ENCODE results near the gene TSPAN16.
A peak's percentile ranks its signal among the peaks of the same experiment; 100 is the strongest.

TSPAN16 gene

DNA sequence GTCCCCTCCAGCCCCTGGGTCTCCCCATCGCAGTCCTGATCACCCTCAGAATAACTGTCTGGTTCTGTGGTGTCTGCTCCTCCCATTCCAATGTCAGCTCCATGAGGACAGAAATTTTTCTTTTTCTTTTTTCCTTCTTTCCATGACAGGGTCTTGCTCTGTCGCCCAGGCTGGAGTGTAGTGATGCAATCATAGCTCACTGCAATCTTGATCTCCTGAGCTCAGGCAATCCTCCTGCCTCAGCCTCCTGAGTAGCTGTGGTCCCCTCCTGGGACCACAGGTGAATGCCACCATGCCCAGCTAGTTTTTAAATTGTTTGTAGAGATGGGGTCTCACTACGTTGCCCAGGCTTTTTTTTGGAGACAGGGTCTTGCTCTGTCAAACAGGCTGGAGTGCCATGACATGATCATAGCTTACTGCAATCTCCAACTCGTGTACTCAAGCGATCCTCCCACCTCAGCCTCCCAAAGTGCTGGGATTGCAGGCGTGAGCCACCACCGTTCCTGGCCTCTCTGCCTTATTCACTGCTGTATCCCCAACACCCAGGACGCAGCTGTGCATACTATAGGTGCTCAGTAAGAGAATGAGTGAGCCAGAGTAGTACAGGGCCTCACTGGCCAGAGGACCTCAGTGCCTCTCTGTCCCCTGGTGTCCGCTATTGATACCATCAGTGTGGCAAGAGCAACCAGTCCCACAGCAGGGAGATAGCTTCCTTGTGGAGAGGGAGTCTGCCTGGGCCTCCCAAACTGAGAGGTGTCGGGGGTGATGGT, 28.5 kb upstream of the TSPAN16 start:
- in situ Hi-C loops (cut with HindIII; ENCODE audit: low sequenced_read_pairs): no loop called here
- DNase-seq (ENCODE audit: low read depth, low spot score): no peak
- TF ChIP-seq, protein P1, sequence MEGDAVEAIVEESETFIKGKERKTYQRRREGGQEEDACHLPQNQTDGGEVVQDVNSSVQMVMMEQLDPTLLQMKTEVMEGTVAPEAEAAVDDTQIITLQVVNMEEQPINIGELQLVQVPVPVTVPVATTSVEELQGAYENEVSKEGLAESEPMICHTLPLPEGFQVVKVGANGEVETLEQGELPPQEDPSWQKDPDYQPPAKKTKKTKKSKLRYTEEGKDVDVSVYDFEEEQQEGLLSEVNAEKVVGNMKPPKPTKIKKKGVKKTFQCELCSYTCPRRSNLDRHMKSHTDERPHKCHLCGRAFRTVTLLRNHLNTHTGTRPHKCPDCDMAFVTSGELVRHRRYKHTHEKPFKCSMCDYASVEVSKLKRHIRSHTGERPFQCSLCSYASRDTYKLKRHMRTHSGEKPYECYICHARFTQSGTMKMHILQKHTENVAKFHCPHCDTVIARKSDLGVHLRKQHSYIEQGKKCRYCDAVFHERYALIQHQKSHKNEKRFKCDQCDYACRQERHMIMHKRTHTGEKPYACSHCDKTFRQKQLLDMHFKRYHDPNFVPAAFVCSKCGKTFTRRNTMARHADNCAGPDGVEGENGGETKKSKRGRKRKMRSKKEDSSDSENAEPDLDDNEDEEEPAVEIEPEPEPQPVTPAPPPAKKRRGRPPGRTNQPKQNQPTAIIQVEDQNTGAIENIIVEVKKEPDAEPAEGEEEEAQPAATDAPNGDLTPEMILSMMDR (IDR thresholded peaks at IDR 0.05; ENCODE audit: low read depth, low read length): no peak
- H3K4me3 ChIP-seq (ENCODE audit: low read depth, low read length): no peak overlapping the region

DNA sequence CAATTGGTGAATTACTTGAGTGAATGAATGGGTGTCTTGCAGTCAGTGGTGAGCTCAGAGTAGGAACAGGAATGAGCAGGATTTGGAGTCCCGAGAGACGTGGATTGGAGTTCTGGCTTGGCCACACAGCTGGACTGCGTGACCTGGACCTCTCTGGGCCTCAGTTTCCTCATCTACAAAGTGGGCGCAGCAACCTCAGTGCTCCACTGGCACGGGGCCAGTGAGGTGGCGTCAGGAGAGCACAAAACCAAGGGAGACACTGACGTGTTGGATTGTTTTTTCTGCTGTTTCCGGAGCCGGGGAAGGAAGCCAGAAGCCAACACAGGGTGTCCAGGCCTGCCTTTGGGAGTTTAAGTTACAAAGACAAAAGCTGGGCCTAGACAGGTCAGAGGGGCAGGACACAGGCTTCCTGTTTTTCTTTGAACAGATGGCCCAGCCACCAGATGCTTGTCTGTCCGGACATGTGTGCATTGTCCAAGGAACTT, 27.1 kb upstream of the TSPAN16 start:
- DNase-seq (ENCODE audit: low read depth, low spot score): peak; percentile 86
- no peak overlapping the region for H3K4me3 ChIP-seq (ENCODE audit: low read depth, low read length)
- TF ChIP-seq, protein P1 (IDR thresholded peaks at IDR 0.05; ENCODE audit: low read depth, low read length): no peak
- in situ Hi-C loops (cut with HindIII; ENCODE audit: low sequenced_read_pairs): no loop called here

DNA sequence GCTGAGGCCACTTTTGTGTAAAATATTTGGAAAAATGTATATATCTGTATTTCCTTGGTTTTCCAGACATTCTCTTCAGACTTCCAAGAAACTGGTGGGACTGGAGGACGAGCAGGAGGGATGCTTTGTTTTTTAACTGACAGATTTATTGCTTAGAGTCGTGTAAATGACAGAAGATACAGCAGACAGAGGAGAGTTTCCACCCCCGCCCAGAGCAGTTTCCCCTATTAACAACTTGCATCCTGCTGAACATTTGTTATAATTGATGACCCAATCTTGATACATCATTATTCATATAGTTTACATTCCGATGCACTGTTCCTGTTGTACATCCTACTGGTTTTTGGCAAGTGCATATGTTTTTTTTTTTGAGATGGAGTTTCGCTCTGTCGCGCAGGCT, 26.6 kb upstream of the TSPAN16 start:
- H3K4me3 ChIP-seq (ENCODE audit: low read depth, low read length): no peak overlapping the region
- in situ Hi-C loops (cut with HindIII; ENCODE audit: low sequenced_read_pairs): no loop called here
- DNase-seq (ENCODE audit: low read depth, low spot score): peak; percentile 35

DNA sequence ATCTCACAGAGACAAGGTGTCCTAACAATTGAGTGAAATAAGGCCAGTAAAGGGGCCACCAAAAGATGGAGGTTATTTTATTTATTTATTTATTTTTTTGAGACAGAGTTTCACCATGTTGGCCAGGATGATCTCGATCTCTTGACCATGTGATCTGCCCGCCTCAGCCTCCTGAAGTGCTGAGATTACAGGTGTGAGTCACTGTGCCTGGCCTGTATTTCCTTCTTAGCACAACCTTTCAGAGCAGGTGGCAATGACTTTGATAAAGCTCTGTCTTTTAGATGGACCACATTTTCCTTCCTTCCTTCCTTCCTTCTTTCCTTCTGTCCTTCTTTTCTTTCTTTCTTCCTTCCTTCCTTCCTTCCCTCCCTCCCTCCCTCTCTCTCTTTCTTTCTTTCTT, 22.7 kb upstream of the TSPAN16 start:
- DNase-seq (ENCODE audit: low read depth, low spot score): no peak
- in situ Hi-C loops (cut with HindIII; ENCODE audit: low sequenced_read_pairs): no loop called here

More for the DNA sequence above, 26.6 kb upstream of the TSPAN16 start:
- TF ChIP-seq, protein P1 (IDR thresholded peaks at IDR 0.05; ENCODE audit: low read depth, low read length): no peak

DNA sequence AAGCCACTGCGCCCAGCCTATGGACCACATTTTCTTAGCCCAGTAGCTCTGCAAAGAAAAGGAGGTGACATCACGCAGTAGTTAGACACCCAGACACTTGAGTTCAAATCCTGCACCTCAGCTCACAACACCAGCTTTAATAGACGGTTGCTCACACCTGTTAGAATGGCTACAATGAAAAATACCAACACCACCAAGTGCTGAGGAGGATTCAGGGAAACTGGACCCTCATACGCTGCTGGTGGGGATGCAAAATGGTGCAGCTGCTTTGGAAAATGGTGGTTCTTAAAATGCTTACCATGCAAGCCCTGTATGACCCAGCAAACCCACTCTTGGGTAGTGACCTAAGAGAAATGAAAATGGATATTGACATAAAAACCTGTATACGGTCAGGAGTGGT, 22.0 kb upstream of the TSPAN16 start:
- TF ChIP-seq, protein P1 (IDR thresholded peaks at IDR 0.05; ENCODE audit: low read depth, low read length): no peak
- DNase-seq (ENCODE audit: low read depth, low spot score): no peak
- in situ Hi-C loops (cut with HindIII; ENCODE audit: low sequenced_read_pairs): no loop called here
- no peak overlapping the region for H3K4me3 ChIP-seq (ENCODE audit: low read depth, low read length)

More for the DNA sequence above, 22.7 kb upstream of the TSPAN16 start:
- TF ChIP-seq, protein P1 (IDR thresholded peaks at IDR 0.05; ENCODE audit: low read depth, low read length): no peak
- no peak overlapping the region for H3K4me3 ChIP-seq (ENCODE audit: low read depth, low read length)

DNA sequence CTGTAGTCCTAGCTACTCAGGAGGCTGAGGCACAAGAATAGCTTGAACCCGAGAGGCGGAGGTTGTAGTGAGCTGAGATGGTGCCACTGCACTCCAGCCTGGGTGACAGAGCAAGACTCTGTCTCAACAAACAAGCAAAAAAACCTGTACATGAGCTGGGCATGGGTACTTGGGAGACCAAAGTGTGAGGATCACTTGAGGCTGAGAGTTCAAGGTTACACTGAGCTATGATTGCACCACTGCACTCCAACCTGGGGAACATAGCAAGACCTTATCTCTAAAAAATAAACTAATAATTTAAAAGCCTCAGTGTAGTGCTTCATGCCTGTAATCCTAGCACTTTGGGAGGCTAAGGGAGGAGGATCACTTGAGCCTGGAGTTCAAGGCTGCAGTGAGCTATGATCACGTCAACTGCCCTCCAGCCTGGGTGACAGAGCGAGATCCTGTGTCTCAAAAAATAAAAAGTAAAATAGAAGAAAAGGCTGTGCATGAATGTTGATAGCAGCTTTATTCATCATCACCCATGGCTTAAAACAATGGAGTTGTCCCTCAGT, 21.4 kb upstream of the TSPAN16 start:
- H3K4me3 ChIP-seq (ENCODE audit: low read depth, low read length): no peak overlapping the region
- TF ChIP-seq, protein P1 (IDR thresholded peaks at IDR 0.05; ENCODE audit: low read depth, low read length): no peak
- DNase-seq (ENCODE audit: low read depth, low spot score): no peak
- in situ Hi-C loops (cut with HindIII; ENCODE audit: low sequenced_read_pairs): no loop called here
